Measurements from ENCODE around the gene KLHDC1.

KLHDC1 gene

DNA sequence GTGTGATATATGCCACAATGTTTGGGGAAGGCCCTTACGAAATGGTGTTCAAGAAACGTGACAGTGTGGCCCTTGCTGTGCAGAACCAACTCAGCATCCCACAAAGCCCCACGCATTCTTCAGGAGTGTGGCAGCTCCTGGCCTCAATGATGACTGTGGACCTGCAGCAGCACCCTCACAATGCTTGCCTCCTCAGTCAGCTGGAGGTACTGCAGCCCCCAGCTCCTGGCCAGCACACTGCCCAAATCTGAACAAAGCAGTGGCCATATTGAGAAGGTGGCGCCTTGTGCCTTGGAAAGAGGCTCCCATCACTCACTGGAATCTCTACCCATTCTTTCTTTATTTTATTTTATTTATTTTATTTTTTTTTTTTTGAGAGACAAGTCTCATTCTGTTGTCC, 15.3 kb upstream of the KLHDC1 start:
- H3K9me3 ChIP-seq (ENCODE audit: insufficient read depth, low read length), result no peaks in the 10 kb centered on the region
- no peaks in the 10 kb centered on the region for H4K20me1 ChIP-seq (ENCODE audit: low read depth, low read length)
- no peaks in the 10 kb centered on the region for H3K27me3 ChIP-seq (ENCODE audit: low read length)
- TF ChIP-seq CTCF (IDR thresholded peaks at IDR 0.05; ENCODE audit: insufficient read depth, low read length, poor library complexity, severe bottlenecking) (no peak), EZH2phosphoT487 (conservative IDR thresholded peaks at IDR 0.05; ENCODE audit: low read length) (no peak)
- H3K27ac ChIP-seq (ENCODE audit: low read depth, low read length), result no peak overlapping the region
- no peak overlapping the region for H3K9ac ChIP-seq (ENCODE audit: low read length)
- 0 out of 2 replicates have a peak, but pooled peaks cover 4% of the 10 kb centered on the region for H3F3A ChIP-seq (ENCODE audit: insufficient read depth)
- H3K36me3 ChIP-seq (ENCODE audit: low read length), result peaks cover 30% of the 10 kb centered on the region
- 0 out of 2 replicates have a peak, but pooled peaks cover 6% of the 10 kb centered on the region for H3K79me2 ChIP-seq (ENCODE audit: insufficient read depth, low read length)
- H3K4me3 ChIP-seq (ENCODE audit: insufficient read depth, low read length, poor library complexity, severe bottlenecking), result no peak overlapping the region
- H3K9me2 ChIP-seq (replicated peaks; ENCODE audit: insufficient read depth, low read length), result no peaks in the 10 kb centered on the region
- no peak overlapping the region for H2AFZ ChIP-seq (ENCODE audit: low read depth, low read length, severe bottlenecking)
- H3K4me2 ChIP-seq (ENCODE audit: low read depth, low read length, poor library complexity, severe bottlenecking), result no peak overlapping the region

- Histone ChIP-seq H4K20me1 (ENCODE audit: low read depth, low read length) (no peaks in the 10 kb centered on the region), H3K9ac (ENCODE audit: low read length) (no peak overlapping the region), H3K27me3 (ENCODE audit: low read length) (no peaks in the 10 kb centered on the region), H3K79me2 (ENCODE audit: insufficient read depth, low read length) (peaks cover 6% of the 10 kb centered on the region; the same call in 1 of the 2 replicates), H3K36me3 (ENCODE audit: low read length) (peaks cover 22% of the 10 kb centered on the region), H3K27ac (ENCODE audit: low read depth, low read length) (no peak overlapping the region), H3K9me2 (replicated peaks; ENCODE audit: insufficient read depth, low read length) (no peaks in the 10 kb centered on the region), H3K4me3 (ENCODE audit: insufficient read depth, low read length, poor library complexity, severe bottlenecking) (no peak overlapping the region), H3K9me3 (ENCODE audit: insufficient read depth, low read length) (no peaks in the 10 kb centered on the region), H3K4me2 (ENCODE audit: low read depth, low read length, poor library complexity, severe bottlenecking) (no peak overlapping the region), H2AFZ (ENCODE audit: low read depth, low read length, severe bottlenecking) (no peak overlapping the region), H3F3A (ENCODE audit: insufficient read depth) (0 out of 2 replicates have a peak, but pooled peaks cover 4% of the 10 kb centered on the region)
- TF ChIP-seq EZH2phosphoT487 (conservative IDR thresholded peaks at IDR 0.05; ENCODE audit: low read length), result no peak
- no peak for TF ChIP-seq CTCF (IDR thresholded peaks at IDR 0.05; ENCODE audit: insufficient read depth, low read length, poor library complexity, severe bottlenecking)
Observed at GRCh38 chr14:49679271-49679670, 13.6 kb upstream of the KLHDC1 start.

DNA sequence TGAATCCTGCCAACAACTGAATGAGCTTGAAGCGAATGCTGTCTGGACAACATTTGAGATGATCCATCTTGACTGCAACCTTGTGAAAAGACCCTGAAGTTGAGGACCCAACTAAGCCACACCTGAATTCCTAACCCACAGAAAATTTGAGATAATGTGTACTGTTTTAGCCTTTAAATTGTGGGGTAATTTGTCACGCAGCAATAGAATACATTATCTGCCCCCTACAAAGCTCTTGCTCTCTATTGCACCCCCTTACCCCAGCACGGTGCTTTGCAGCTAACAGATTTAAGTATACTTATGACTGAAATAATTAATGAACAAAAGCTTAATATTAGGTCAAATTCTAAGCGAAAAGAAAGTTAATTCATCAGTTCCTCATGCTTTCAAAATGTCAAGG, 6.5 kb upstream of the KLHDC1 start:
- no peaks in the 10 kb centered on the region for H3K9me2 ChIP-seq (replicated peaks; ENCODE audit: insufficient read depth, low read length)
- H3K9ac ChIP-seq (ENCODE audit: low read length), result peak overlapping the region; percentile 67
- no peak overlapping the region for H2AFZ ChIP-seq (ENCODE audit: low read depth, low read length, severe bottlenecking)
- no peaks in the 10 kb centered on the region for H4K20me1 ChIP-seq (ENCODE audit: low read depth, low read length)
- TF ChIP-seq EZH2phosphoT487 (conservative IDR thresholded peaks at IDR 0.05; ENCODE audit: low read length), result no peak
- no peaks in the 10 kb centered on the region for H3K9me3 ChIP-seq (ENCODE audit: insufficient read depth, low read length)
- no peaks in the 10 kb centered on the region for H3K27me3 ChIP-seq (ENCODE audit: low read length)
- peaks cover 4% of the 10 kb centered on the region for H3K36me3 ChIP-seq (ENCODE audit: low read length)
- H3K27ac ChIP-seq (ENCODE audit: low read depth, low read length), result no peak overlapping the region; the same call in 1 of the 2 replicates
- peaks cover 18% of the 10 kb centered on the region for H3F3A ChIP-seq (ENCODE audit: insufficient read depth)
- H3K4me3 ChIP-seq (ENCODE audit: insufficient read depth, low read length, poor library complexity, severe bottlenecking), result peak overlapping the region; percentile 78
- peak overlapping the region; percentile 75 for H3K4me2 ChIP-seq (ENCODE audit: low read depth, low read length, poor library complexity, severe bottlenecking)
- H3K79me2 ChIP-seq (ENCODE audit: insufficient read depth, low read length), result peaks cover 35% of the 10 kb centered on the region

- Histone ChIP-seq H3K36me3 (ENCODE audit: low read length) (no peaks in the 10 kb centered on the region), H4K20me1 (ENCODE audit: low read depth, low read length) (no peaks in the 10 kb centered on the region)
Observed at GRCh38 chr14:49687942-49688700, 4.8 kb upstream of the KLHDC1 start, which contains the start of gene POLE2. POLE2 (minus strand) TSS chr14:49688214; CDS start chr14:49688203, 11 bp downstream.

More at GRCh38 chr14:49687942-49688700, 4.8 kb upstream of the KLHDC1 start, which contains the start of gene POLE2:
- peaks cover 32% of the 10 kb centered on the region for H3F3A ChIP-seq (ENCODE audit: insufficient read depth)
- peak within 1 kb of the TSS; percentile 36; the same call in 1 of the 2 replicates for H3K27ac ChIP-seq (ENCODE audit: low read depth, low read length)
- H3K9ac ChIP-seq (ENCODE audit: low read length), result peak within 1 kb of the TSS; percentile 67
- H3K27me3 ChIP-seq (ENCODE audit: low read length), result no peaks in the 10 kb centered on the region
- H3K4me2 ChIP-seq (ENCODE audit: low read depth, low read length, poor library complexity, severe bottlenecking), result peak within 1 kb of the TSS; percentile 75
- peaks cover 35% of the 10 kb centered on the region for H3K79me2 ChIP-seq (ENCODE audit: insufficient read depth, low read length)
- H2AFZ ChIP-seq (ENCODE audit: low read depth, low read length, severe bottlenecking), result peak within 1 kb of the TSS; percentile 93
- H3K9me3 ChIP-seq (ENCODE audit: insufficient read depth, low read length), result no peaks in the 10 kb centered on the region
- H3K9me2 ChIP-seq (replicated peaks; ENCODE audit: insufficient read depth, low read length), result no peaks in the 10 kb centered on the region
- TF ChIP-seq CTCF (IDR thresholded peaks at IDR 0.05; ENCODE audit: insufficient read depth, low read length, poor library complexity, severe bottlenecking) (no peak), EZH2phosphoT487 (conservative IDR thresholded peaks at IDR 0.05; ENCODE audit: low read length) (no peak)
- peak within 1 kb of the TSS; percentile 78 for H3K4me3 ChIP-seq (ENCODE audit: insufficient read depth, low read length, poor library complexity, severe bottlenecking)
